RWPE1 (cell line): ENCODE data around the gene ATP6V1C2.

Source experiments
- CTCF ChIA-PET: fragments of 350-600 bp; sonication (Branson Sonifier 250); formaldehyde crosslinking; extraction: SDS; loops from one replicate; lab custom pipeline; 2021; lab: Yijun Ruan, JAX
- POLR2A ChIA-PET: fragments of 400-600 bp; formaldehyde crosslinking; extraction: SDS; loops from one replicate; lab custom pipeline; 2020; ENCODE audit warnings: antibody characterized with exemption; ENCODE audit not compliant: low non-redundant PET; lab: Yijun Ruan, JAX
- DNase-seq: peaks from one replicate; pipeline ENCODE4 v3.0.0; 2012; ENCODE audit warnings: low spot score
- H3K27ac ChIP-seq: fragments of 450-650 bp; 2 replicates; pipeline ENCODE4 v1.5.1; 2017
- TF ChIP-seq, protein P1 (sequence below): fragments of 450-650 bp; conservative IDR thresholded peaks from 2 replicates; pipeline ENCODE4 v1.5.1; 2017; ENCODE audit warnings: low read depth, mild to moderate bottlenecking

ATP6V1C2 gene

DNA sequence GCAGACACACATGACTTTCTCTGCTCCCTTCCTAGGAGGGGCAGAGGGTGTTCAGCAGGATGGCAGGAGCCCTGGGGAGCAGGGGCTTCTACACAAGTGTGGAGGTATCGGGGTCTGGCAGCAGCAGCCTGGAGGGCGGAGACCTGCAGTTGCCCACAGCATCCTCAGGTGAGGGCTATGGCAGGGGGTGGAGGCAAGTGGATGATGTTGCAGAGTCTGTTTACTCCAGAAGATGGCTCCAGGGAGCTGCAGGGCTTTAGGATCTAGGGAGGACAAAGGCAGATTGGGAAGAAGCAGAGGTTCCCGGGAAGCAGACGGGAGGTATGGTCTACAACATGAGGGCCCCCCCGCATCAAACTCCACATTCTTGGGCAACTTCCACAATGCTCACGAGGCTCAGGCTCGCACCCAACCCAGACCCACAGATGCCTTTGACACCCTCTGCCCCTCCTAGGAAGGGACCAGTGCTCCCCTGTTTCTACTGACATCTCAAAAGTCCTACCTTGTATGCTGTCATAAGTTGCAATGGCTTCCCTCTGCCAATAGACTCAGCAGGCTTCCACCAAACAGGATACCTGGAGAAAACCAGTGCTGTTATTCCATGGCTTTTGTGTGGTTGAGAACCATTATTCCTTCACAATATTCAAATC, 12.0 kb upstream of the ATP6V1C2 start:
- no peak overlapping the region for H3K27ac ChIP-seq
- DNase-seq = peak; percentile 51
- CTCF ChIA-PET = interaction anchor here (0.6 to 0.7 kb wide), 2 partner anchors 140 to 552 kb away, joined by 3 to 4 read pairs; no protein-coding TSS in a partner anchor
- POLR2A ChIA-PET = no interaction called here
- TF ChIP-seq, protein P1, sequence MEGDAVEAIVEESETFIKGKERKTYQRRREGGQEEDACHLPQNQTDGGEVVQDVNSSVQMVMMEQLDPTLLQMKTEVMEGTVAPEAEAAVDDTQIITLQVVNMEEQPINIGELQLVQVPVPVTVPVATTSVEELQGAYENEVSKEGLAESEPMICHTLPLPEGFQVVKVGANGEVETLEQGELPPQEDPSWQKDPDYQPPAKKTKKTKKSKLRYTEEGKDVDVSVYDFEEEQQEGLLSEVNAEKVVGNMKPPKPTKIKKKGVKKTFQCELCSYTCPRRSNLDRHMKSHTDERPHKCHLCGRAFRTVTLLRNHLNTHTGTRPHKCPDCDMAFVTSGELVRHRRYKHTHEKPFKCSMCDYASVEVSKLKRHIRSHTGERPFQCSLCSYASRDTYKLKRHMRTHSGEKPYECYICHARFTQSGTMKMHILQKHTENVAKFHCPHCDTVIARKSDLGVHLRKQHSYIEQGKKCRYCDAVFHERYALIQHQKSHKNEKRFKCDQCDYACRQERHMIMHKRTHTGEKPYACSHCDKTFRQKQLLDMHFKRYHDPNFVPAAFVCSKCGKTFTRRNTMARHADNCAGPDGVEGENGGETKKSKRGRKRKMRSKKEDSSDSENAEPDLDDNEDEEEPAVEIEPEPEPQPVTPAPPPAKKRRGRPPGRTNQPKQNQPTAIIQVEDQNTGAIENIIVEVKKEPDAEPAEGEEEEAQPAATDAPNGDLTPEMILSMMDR = peak; percentile 45

DNA sequence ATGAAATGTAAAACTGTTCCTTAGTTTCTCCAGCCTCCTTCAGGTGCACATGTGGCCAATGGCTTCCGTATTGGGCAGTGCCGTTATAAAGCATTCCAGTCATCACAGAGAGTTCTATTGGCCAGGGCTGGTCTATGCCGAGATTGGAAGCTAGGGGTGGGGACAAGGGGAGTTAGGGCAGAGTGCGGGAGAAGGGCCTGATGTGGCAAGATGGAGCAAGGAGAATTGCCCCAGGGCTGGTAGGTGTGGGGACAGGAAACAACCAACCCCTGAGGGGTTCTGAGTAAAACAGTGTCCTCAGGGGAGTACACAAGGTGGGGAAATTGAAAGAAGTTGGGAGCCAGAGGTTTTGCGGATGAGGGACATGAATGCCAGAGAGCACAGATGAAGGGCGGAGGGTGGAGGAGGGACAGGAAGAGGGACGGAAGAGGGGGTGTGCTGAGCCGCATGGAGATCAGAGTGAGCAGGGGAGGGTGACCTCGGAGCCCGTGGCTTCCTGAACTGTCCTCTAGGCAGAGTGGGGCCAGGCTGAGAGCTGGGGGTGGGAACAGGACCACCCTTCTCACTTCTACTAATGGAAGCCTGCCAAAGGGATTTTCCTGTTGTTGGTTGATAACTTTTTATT, 9.1 kb upstream of the ATP6V1C2 start:
- no peak overlapping the region for H3K27ac ChIP-seq

DNA sequence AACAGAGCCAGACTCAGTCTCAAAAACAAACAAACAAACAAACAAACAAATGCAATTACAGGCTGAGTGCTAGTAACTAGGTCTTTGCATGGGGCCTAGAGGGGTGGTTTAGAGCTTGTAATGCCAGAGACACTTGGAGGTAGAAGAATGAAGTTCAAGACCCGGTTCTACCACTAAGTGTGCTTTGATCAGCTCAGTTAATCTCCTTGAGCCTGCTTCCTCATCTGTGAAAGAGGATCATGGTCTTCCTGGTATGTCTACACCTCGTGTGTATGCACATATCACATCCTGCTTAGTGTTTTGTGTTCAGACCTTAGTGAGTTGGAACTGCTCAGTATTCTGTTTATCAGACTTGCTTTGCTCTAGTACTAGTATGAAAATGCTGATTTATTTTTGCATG, 4.8 kb upstream of the ATP6V1C2 start:
- H3K27ac ChIP-seq = no peak overlapping the region
- CTCF ChIA-PET = no interaction called here
- TF ChIP-seq, protein P1 = no peak
- POLR2A ChIA-PET = no interaction called here
- DNase-seq = no peak

More for the DNA sequence above, 9.1 kb upstream of the ATP6V1C2 start:
- TF ChIP-seq, protein P1 = no peak
- ChIA-PET POLR2A (no interaction called here), CTCF (interaction anchor here (0.5 to 0.8 kb wide), 2 partner anchors 9 to 1072 kb away, joined by 3 to 4 read pairs; no protein-coding TSS in a partner anchor)
- DNase-seq = no peak

DNA sequence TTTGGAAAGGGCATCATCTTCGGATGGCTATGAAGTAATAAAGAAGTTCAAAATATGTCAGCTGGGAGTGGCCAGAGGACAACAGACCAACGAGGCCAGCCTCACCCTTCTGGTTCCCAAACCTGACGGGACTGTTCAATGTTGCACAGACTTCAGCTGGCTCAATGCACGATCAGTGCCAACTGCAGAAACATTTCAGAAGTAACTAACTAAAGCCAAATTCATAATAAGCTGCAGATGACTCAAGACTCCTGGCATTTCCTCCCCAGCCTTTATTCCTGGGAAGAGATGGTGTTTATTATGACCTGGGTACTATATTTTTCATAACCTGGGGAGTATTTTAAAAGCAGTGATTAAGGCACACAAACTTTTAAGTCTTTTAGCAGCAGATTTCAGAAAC, 3.8 kb upstream of the ATP6V1C2 start:
- TF ChIP-seq, protein P1 = no peak
- POLR2A ChIA-PET = no interaction called here
- DNase-seq = peak; percentile 76
- H3K27ac ChIP-seq = peak overlapping the region; percentile 66
- CTCF ChIA-PET = interaction anchor here (0.7 to 1.1 kb wide), 2 partner anchors 25 to 115 kb away, joined by 3 read pairs; no protein-coding TSS in a partner anchor

DNA sequence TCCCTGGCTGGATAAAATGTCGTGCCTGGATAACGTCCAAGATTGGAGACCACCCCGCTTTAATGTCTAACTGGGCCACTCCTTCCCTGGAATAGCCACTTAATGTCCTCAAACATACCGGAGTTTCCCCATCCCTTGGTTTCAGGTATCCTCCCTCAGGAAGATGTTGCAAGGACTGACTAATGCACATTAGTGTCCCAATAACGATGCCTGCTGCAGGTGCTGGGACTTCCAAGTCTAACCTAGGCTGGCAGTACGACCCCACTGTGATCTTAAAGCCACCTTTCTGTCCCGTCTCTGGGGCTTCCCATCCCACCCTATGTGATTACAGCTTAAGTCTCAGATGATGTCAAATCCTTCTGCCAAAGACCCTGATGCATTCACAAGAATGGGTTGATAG, 1.1 kb upstream of the ATP6V1C2 start:
- ChIA-PET POLR2A (no interaction called here), CTCF (interaction anchor here (0.6 to 0.7 kb wide), 3 partner anchors 9 to 112 kb away, joined by 3 to 5 read pairs (median 3); no protein-coding TSS in a partner anchor)
- H3K27ac ChIP-seq = no peak overlapping the region
- TF ChIP-seq, protein P1 = no peak
- peak; percentile 47 for DNase-seq

DNA sequence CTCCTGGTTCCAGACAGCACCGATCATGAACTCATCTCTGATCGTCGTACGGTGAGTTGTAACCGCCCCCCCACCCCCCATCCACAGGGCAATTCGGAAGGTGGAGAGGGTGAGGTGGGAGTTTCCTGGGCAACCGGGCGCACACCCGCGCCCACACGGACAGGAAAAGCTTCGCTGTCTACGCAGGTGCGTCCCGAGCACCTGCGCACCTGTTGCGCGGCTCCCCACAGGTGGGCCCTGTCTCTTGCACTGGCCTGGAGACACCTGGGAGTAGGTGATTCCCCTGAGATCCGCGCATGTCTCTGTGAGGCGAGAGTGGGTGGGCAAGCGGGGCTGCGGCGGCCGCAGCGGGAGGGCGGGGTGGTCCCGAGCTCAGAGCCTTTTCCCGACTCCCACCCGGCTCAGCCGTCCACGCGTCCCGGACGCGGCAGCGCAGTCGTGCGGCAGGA, 459 bp upstream of the ATP6V1C2 start:
- no peak for DNase-seq
- ChIA-PET POLR2A (no interaction called here), CTCF (no interaction called here)
- TF ChIP-seq, protein P1 = no peak
- no peak overlapping the region for H3K27ac ChIP-seq
